Measurements from ENCODE around the gene WDFY3. TPM values are rescaled to one million over a fixed set of nuclear protein-coding genes. Genes with fewer than 3 reads are reported as not detected.

WDFY3 gene
- total RNA-seq, 1 experiment from 2014 or later, result 39.9 TPM

GRCh38 chr4:84648178-84648577 lies 318.3 kb downstream of the WDFY3 start:
- Histone ChIP-seq H3K4me3 (replicated peaks in 1 of 2; ENCODE audit: low read depth in 1 of 2, low read length in 2 of 2) (no peak overlapping the region), H3K36me3 (ENCODE audit: control insufficient read depth in 1 of 2, insufficient read depth in 2 of 2, low read length in 2 of 2) (0 out of 4 replicates have a peak, but pooled peaks cover 0 to 2% of the 10 kb centered on the region in 2 experiments), H3K9me3 (ENCODE audit: control insufficient read depth in 1 of 2, insufficient read depth in 1 of 2, low read depth in 1 of 2, low read length in 2 of 2) (no peaks in the 10 kb centered on the region), H3K9ac (ENCODE audit: low read length) (no peak overlapping the region), H3K9me2 (ENCODE audit: insufficient read depth) (no peaks in the 10 kb centered on the region), H3K79me2 (ENCODE audit: insufficient read depth, low read length) (no peaks in the 10 kb centered on the region), H2AFZ (ENCODE audit: low read depth, low read length, poor library complexity, severe bottlenecking) (no peak overlapping the region), H4K20me1 (ENCODE audit: insufficient read depth) (no peaks in the 10 kb centered on the region), H3K4me1 (ENCODE audit: control insufficient read depth in 1 of 2, insufficient read depth in 2 of 2, low read length in 2 of 2) (no peaks in the 10 kb centered on the region), H3K27me3 (ENCODE audit: insufficient read depth, low read length) (no peaks in the 10 kb centered on the region), H3K27ac (ENCODE audit: low read depth, low read length) (no peak overlapping the region), H3K4me2 (ENCODE audit: low read length) (no peak overlapping the region)
- intact Hi-C loops (cut with micrococcal nuclease), result no loop called here
- TF ChIP-seq ZFX (IDR thresholded peaks at IDR 0.05), result no peak
- ATAC-seq, result no peak
- no peak for DNase-seq (ENCODE audit: low read depth, low spot score)
- CTCF ChIA-PET, result no interaction called here
- no TSS peak for BruUV-seq (replicated peaks)
- RAD21 ChIA-PET (ENCODE audit: low non-redundant PET in 1 of 2, low total read pairs in 2 of 2, uncharacterized antibody in 2 of 2, unreplicated experiment in 2 of 2), result no interaction called here
- POLR2A ChIA-PET, result no interaction called here

GRCh38 chr4:84647312-84647884 lies 319.1 kb downstream of the WDFY3 start:
- Histone ChIP-seq H3K27me3 (ENCODE audit: insufficient read depth, low read length) (no peaks in the 10 kb centered on the region), H3K9ac (ENCODE audit: low read length) (no peak overlapping the region), H3K9me2 (ENCODE audit: insufficient read depth) (no peaks in the 10 kb centered on the region), H3K36me3 (ENCODE audit: control insufficient read depth in 1 of 2, insufficient read depth in 2 of 2, low read length in 2 of 2) (0 out of 4 replicates have a peak, but pooled peaks cover 0 to 2% of the 10 kb centered on the region in 2 experiments), H3K4me1 (ENCODE audit: control insufficient read depth in 1 of 2, insufficient read depth in 2 of 2, low read length in 2 of 2) (no peaks in the 10 kb centered on the region), H3K4me3 (replicated peaks in 1 of 2; ENCODE audit: low read depth in 1 of 2, low read length in 2 of 2) (no peak overlapping the region), H4K20me1 (ENCODE audit: insufficient read depth) (no peaks in the 10 kb centered on the region), H3K9me3 (ENCODE audit: control insufficient read depth in 1 of 2, insufficient read depth in 1 of 2, low read depth in 1 of 2, low read length in 2 of 2) (no peaks in the 10 kb centered on the region), H2AFZ (ENCODE audit: low read depth, low read length, poor library complexity, severe bottlenecking) (no peak overlapping the region), H3K79me2 (ENCODE audit: insufficient read depth, low read length) (no peaks in the 10 kb centered on the region), H3K27ac (ENCODE audit: low read depth, low read length) (no peak overlapping the region), H3K4me2 (ENCODE audit: low read length) (no peak overlapping the region)
- ChIA-PET POLR2A (no interaction called here), CTCF (no interaction called here), RAD21 (ENCODE audit: low non-redundant PET in 1 of 2, low total read pairs in 2 of 2, uncharacterized antibody in 2 of 2, unreplicated experiment in 2 of 2) (no interaction called here)
- no peak for TF ChIP-seq REST (IDR thresholded peaks at IDR 0.05; ENCODE audit: low read depth)
- no peak for TF ChIP-seq RAD21 (IDR thresholded peaks at IDR 0.05; ENCODE audit: low read depth)
- no peak for TF ChIP-seq SRF (IDR thresholded peaks at IDR 0.05; ENCODE audit: low read depth)
- TF ChIP-seq ELF1 (IDR thresholded peaks at IDR 0.05; ENCODE audit: borderline replicate concordance, low read depth), result no peak
- no peak for TF ChIP-seq JUND (IDR thresholded peaks at IDR 0.05)
- no peak for TF ChIP-seq ZBTB33 (IDR thresholded peaks at IDR 0.05; ENCODE audit: extremely low read depth, insufficient replicate concordance, low read length)
- no peak for TF ChIP-seq CEBPB (IDR thresholded peaks at IDR 0.05; ENCODE audit: low read depth)
- no peak for TF ChIP-seq SP1 (IDR thresholded peaks at IDR 0.05; ENCODE audit: low read depth)
- TF ChIP-seq ZFX (IDR thresholded peaks at IDR 0.05), result no peak
- no peak for TF ChIP-seq EGR1 (IDR thresholded peaks at IDR 0.05; ENCODE audit: low read depth)
- TF ChIP-seq POLR2A (IDR thresholded peaks at IDR 0.05; ENCODE audit: borderline replicate concordance, extremely low read depth, insufficient read depth, insufficient read length), result no peak
- TF ChIP-seq ATF3 (IDR thresholded peaks at IDR 0.05), result no peak
- intact Hi-C loops (cut with micrococcal nuclease), result no loop called here
- no peak for ATAC-seq
- no peak for DNase-seq (ENCODE audit: low read depth, low spot score)
- BruUV-seq (replicated peaks), result no TSS peak

Measured in HCT116 (cell line).